Kasumi-1 (cell line): ENCODE data around the gene SIGLEC7.
A peak's percentile ranks its signal among the peaks of the same experiment; 100 is the strongest.

Experiments used
- DNase-seq, 2 experiments: peaks; one replicate each; lab custom pipeline; 2025; lab: John Stamatoyannopoulos, UW

The SIGLEC7 gene

GRCh38 chr19:51142119-51142518 is at the start of gene SIGLEC7:
SIGLEC7 (plus strand) TSS chr19:51142301; CDS start chr19:51142370, 69 bp downstream.
- DNase-seq = no peak

GRCh38 chr19:51093101-51093500 is 49.0 kb upstream of the SIGLEC7 start:
- DNase-seq = no peak

GRCh38 chr19:51093510-51094345 is 48.4 kb upstream of the SIGLEC7 start:
- no peak for DNase-seq

GRCh38 chr19:51094696-51095279 is 47.3 kb upstream of the SIGLEC7 start:
- DNase-seq = peak; percentile 1 to 23

GRCh38 chr19:51096473-51097165 is 45.5 kb upstream of the SIGLEC7 start:
- peak in 1 of 2 experiments; percentile 55 for DNase-seq

- peak; percentile 9 to 17 for DNase-seq
Measured at GRCh38 chr19:51097166-51097738, 44.8 kb upstream of the SIGLEC7 start.

GRCh38 chr19:51097796-51098195 is 44.3 kb upstream of the SIGLEC7 start:
- no peak for DNase-seq

GRCh38 chr19:51098365-51099046 is 43.6 kb upstream of the SIGLEC7 start:
- DNase-seq = no peak

GRCh38 chr19:51099047-51099382 is 43.1 kb upstream of the SIGLEC7 start:
- no peak for DNase-seq

GRCh38 chr19:51100601-51101000 is 41.5 kb upstream of the SIGLEC7 start:
- no peak for DNase-seq

GRCh38 chr19:51101171-51101865 is 40.8 kb upstream of the SIGLEC7 start:
- no peak for DNase-seq

- no peak for DNase-seq
Measured at GRCh38 chr19:51102991-51103390, 39.1 kb upstream of the SIGLEC7 start.

- DNase-seq = no peak
Measured at GRCh38 chr19:51103926-51104341, 38.2 kb upstream of the SIGLEC7 start.

GRCh38 chr19:51107406-51108065 is 34.6 kb upstream of the SIGLEC7 start:
- DNase-seq = peak; percentile 18 to 37

- peak; percentile 99 for DNase-seq
Measured at GRCh38 chr19:51108066-51108804, 33.9 kb upstream of the SIGLEC7 start, which contains the start of gene CTU1. CTU1 (minus strand) TSS chr19:51108409; CDS start chr19:51104569, 3,840 bp downstream.

- peak in 1 of 2 experiments; percentile 74 for DNase-seq
Measured at GRCh38 chr19:51108805-51109146, 33.3 kb upstream of the SIGLEC7 start.

GRCh38 chr19:51110666-51110971 is 31.5 kb upstream of the SIGLEC7 start:
- DNase-seq = no peak

GRCh38 chr19:51111606-51112005 is 30.5 kb upstream of the SIGLEC7 start:
- DNase-seq = no peak

- peak in 1 of 2 experiments; percentile 6 for DNase-seq
Measured at GRCh38 chr19:51114087-51114729, 27.9 kb upstream of the SIGLEC7 start.
